ENCODE measurements around the gene SEMA5A.

SEMA5A gene

GRCh38 chr5:9540791-9541190 lies 5.1 kb downstream of the SEMA5A start:
- no peak for DNase-seq

GRCh38 chr5:9538504-9538903 lies 7.4 kb downstream of the SEMA5A start:
- Mint-ChIP-seq H3K4me3 (no peak overlapping the region), H3K9me3 (no peaks in the 10 kb centered on the region)
- no peak for ATAC-seq (replicated peaks)

More at GRCh38 chr5:9540791-9541190, 5.1 kb downstream of the SEMA5A start:
- H3K9me3 Mint-ChIP-seq, result no peaks in the 10 kb centered on the region
- H3K36me3 Mint-ChIP-seq (ENCODE audit: insufficient read depth), result no peaks in the 10 kb centered on the region
- H3K27ac Mint-ChIP-seq, result no peak overlapping the region
- no peak for ATAC-seq (replicated peaks)
- H3K4me3 Mint-ChIP-seq, result no peak overlapping the region
- H3K27me3 Mint-ChIP-seq, result peaks cover 9 to 16% of the 10 kb centered on the region in 2 donors
- peaks cover 0 to 2% of the 10 kb centered on the region in 2 donors for H3K4me1 Mint-ChIP-seq (ENCODE audit: low read depth in 2 of 2)

GRCh38 chr5:9537223-9538141 lies 8.4 kb downstream of the SEMA5A start:
- Mint-ChIP-seq H3K27ac (no peak overlapping the region), H3K4me3 (no peak overlapping the region), H3K27me3 (no peaks in the 10 kb centered on the region), H3K4me1 (ENCODE audit: low read depth in 2 of 2) (no peaks in the 10 kb centered on the region), H3K36me3 (ENCODE audit: insufficient read depth) (no peaks in the 10 kb centered on the region), H3K9me3 (no peaks in the 10 kb centered on the region)
- DNase-seq (no peak), ATAC-seq (replicated peaks) (no peak)

More at GRCh38 chr5:9538504-9538903, 7.4 kb downstream of the SEMA5A start:
- Mint-ChIP-seq H3K4me1 (ENCODE audit: low read depth in 2 of 2) (no peaks in the 10 kb centered on the region), H3K36me3 (ENCODE audit: insufficient read depth) (no peaks in the 10 kb centered on the region), H3K27me3 (peaks cover 0 to under 1% of the 10 kb centered on the region in 2 donors), H3K27ac (no peak overlapping the region)
- DNase-seq, result no peak

GRCh38 chr5:9536717-9537116 lies 9.2 kb downstream of the SEMA5A start:
- DNase-seq (no peak), ATAC-seq (replicated peaks) (no peak)
- Mint-ChIP-seq H3K4me3 (no peak overlapping the region), H3K36me3 (ENCODE audit: insufficient read depth) (no peaks in the 10 kb centered on the region), H3K4me1 (ENCODE audit: low read depth in 2 of 2) (no peaks in the 10 kb centered on the region), H3K27me3 (no peaks in the 10 kb centered on the region), H3K9me3 (no peaks in the 10 kb centered on the region), H3K27ac (no peak overlapping the region)

- Mint-ChIP-seq H3K36me3 (ENCODE audit: insufficient read depth) (no peaks in the 10 kb centered on the region), H3K4me3 (no peak overlapping the region), H3K9me3 (no peaks in the 10 kb centered on the region), H3K27ac (no peak overlapping the region), H3K4me1 (ENCODE audit: low read depth in 2 of 2) (no peaks in the 10 kb centered on the region), H3K27me3 (no peaks in the 10 kb centered on the region)
- DNase-seq (no peak), ATAC-seq (replicated peaks) (no peak)
These were observed 10.9 kb downstream of the SEMA5A start for GRCh38 chr5:9534881-9535517.

- Mint-ChIP-seq H3K27me3 (no peaks in the 10 kb centered on the region), H3K36me3 (ENCODE audit: insufficient read depth) (no peaks in the 10 kb centered on the region), H3K27ac (no peak overlapping the region), H3K4me3 (no peak overlapping the region), H3K4me1 (ENCODE audit: low read depth in 2 of 2) (no peaks in the 10 kb centered on the region), H3K9me3 (no peaks in the 10 kb centered on the region)
- ATAC-seq (replicated peaks), result no peak
- no peak for DNase-seq
These were observed 12.1 kb downstream of the SEMA5A start for GRCh38 chr5:9533562-9534364.

- H3K27me3 Mint-ChIP-seq, result no peaks in the 10 kb centered on the region
- no peak overlapping the region for H3K27ac Mint-ChIP-seq
- H3K4me3 Mint-ChIP-seq, result no peak overlapping the region
- no peaks in the 10 kb centered on the region for H3K4me1 Mint-ChIP-seq (ENCODE audit: low read depth in 2 of 2)
- peaks cover 0 to 6% of the 10 kb centered on the region in 2 donors for H3K9me3 Mint-ChIP-seq
- no peaks in the 10 kb centered on the region for H3K36me3 Mint-ChIP-seq (ENCODE audit: insufficient read depth)
- no peak for DNase-seq
- no peak for ATAC-seq (replicated peaks)
These were observed 12.8 kb downstream of the SEMA5A start for GRCh38 chr5:9533096-9533495.

GRCh38 chr5:9529513-9529912 lies 16.4 kb downstream of the SEMA5A start:
- H3K36me3 Mint-ChIP-seq (ENCODE audit: insufficient read depth), result no peaks in the 10 kb centered on the region
- ATAC-seq (replicated peaks) (no peak), DNase-seq (no peak)
- no peaks in the 10 kb centered on the region for H3K4me1 Mint-ChIP-seq (ENCODE audit: low read depth in 2 of 2)
- peaks cover 0 to 6% of the 10 kb centered on the region in 2 donors for H3K9me3 Mint-ChIP-seq
- no peaks in the 10 kb centered on the region for H3K27me3 Mint-ChIP-seq
- H3K27ac Mint-ChIP-seq, result no peak overlapping the region
- H3K4me3 Mint-ChIP-seq, result no peak overlapping the region

GRCh38 chr5:9529041-9529480 lies 16.8 kb downstream of the SEMA5A start:
- Mint-ChIP-seq H3K4me1 (ENCODE audit: low read depth in 2 of 2) (no peaks in the 10 kb centered on the region), H3K4me3 (no peak overlapping the region), H3K27me3 (no peaks in the 10 kb centered on the region), H3K9me3 (peaks cover 1 to 6% of the 10 kb centered on the region in 2 donors), H3K27ac (no peak overlapping the region), H3K36me3 (ENCODE audit: insufficient read depth) (no peaks in the 10 kb centered on the region)
- ATAC-seq (replicated peaks), result no peak
- no peak for DNase-seq

- DNase-seq, result no peak
- Mint-ChIP-seq H3K4me1 (ENCODE audit: low read depth in 2 of 2) (no peaks in the 10 kb centered on the region), H3K27me3 (no peaks in the 10 kb centered on the region), H3K9me3 (peaks cover 5 to 6% of the 10 kb centered on the region in 2 donors), H3K27ac (no peak overlapping the region), H3K4me3 (no peak overlapping the region), H3K36me3 (ENCODE audit: insufficient read depth) (no peaks in the 10 kb centered on the region)
- no peak for ATAC-seq (replicated peaks)
These were observed 20.9 kb downstream of the SEMA5A start for GRCh38 chr5:9524941-9525340.

GRCh38 chr5:9523090-9523823 lies 22.6 kb downstream of the SEMA5A start:
- no peaks in the 10 kb centered on the region for H3K36me3 Mint-ChIP-seq (ENCODE audit: insufficient read depth)
- H3K4me1 Mint-ChIP-seq (ENCODE audit: low read depth in 2 of 2), result no peaks in the 10 kb centered on the region
- ATAC-seq (replicated peaks) (no peak), DNase-seq (no peak)
- H3K4me3 Mint-ChIP-seq, result no peak overlapping the region
- peaks cover 2 to 5% of the 10 kb centered on the region in 2 donors for H3K9me3 Mint-ChIP-seq
- no peak overlapping the region for H3K27ac Mint-ChIP-seq
- H3K27me3 Mint-ChIP-seq, result no peaks in the 10 kb centered on the region

- ATAC-seq (replicated peaks) (no peak), DNase-seq (no peak)
- Mint-ChIP-seq H3K27me3 (no peaks in the 10 kb centered on the region), H3K9me3 (peaks cover 12 to 14% of the 10 kb centered on the region in 2 donors), H3K27ac (no peak overlapping the region), H3K36me3 (ENCODE audit: insufficient read depth) (no peaks in the 10 kb centered on the region), H3K4me1 (ENCODE audit: low read depth in 2 of 2) (no peaks in the 10 kb centered on the region), H3K4me3 (no peak overlapping the region)
These were observed 26.3 kb downstream of the SEMA5A start for GRCh38 chr5:9519537-9519936.

GRCh38 chr5:9516591-9516990 lies 29.3 kb downstream of the SEMA5A start:
- DNase-seq (no peak), ATAC-seq (replicated peaks) (no peak)
- no peaks in the 10 kb centered on the region for H3K4me1 Mint-ChIP-seq (ENCODE audit: low read depth in 2 of 2)
- no peaks in the 10 kb centered on the region for H3K27me3 Mint-ChIP-seq
- H3K27ac Mint-ChIP-seq, result no peak overlapping the region
- H3K9me3 Mint-ChIP-seq, result peaks cover 7 to 21% of the 10 kb centered on the region in 2 donors
- no peak overlapping the region for H3K4me3 Mint-ChIP-seq
- H3K36me3 Mint-ChIP-seq (ENCODE audit: insufficient read depth), result no peaks in the 10 kb centered on the region
